HG02642 (cell line): ENCODE data around the gene SLC6A15.
A peak's percentile ranks its signal among the peaks of the same experiment; 100 is the strongest.

Source experiments
- ATAC-seq: cut with Tn5 transposase; IDR thresholded peaks from one replicate; pipeline ENCODE4 v1.9.1; 2021; ENCODE audit warnings: mild to moderate bottlenecking; ENCODE audit not compliant: unreplicated experiment, poor library complexity

SLC6A15 gene

DNA sequence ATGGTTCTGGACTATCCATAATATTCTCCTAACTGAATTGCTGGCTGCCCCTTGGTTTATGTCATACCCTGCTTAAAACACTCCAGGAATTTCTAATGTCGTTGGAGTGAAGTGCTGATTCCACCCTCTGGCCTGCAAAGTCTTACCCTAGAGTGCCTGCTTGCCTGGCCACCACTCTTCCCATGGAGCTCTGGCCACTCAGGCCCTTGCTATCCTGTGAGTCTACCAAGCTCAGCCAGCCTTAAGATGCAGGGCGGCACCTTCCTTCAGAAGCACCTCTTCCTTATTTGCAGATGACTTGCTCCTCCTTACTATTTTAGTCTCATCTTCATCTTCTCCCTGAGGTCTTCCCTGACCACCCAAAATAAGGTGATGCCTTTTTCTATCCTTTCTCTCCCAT lies 35.3 kb downstream of the SLC6A15 start:
- no peak for ATAC-seq

DNA sequence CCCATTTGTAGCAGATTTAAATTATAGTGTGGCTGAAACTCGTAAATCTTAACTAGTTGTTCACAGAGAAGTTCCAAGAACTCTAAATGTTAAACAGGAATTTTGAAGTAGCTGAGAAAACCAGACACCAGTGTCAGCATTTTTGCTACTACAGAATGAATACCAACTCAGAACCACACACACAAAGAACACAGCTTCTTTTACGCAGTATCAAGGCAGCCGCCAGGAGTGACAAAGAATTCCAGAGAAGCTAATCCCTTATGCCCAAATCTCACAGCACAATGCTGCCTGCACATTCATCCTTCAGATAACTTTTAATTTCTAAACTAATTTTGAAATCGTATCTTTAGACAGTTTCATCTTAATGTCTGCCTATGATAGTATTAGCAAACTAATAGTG lies 37.4 kb downstream of the SLC6A15 start:
- ATAC-seq: no peak

DNA sequence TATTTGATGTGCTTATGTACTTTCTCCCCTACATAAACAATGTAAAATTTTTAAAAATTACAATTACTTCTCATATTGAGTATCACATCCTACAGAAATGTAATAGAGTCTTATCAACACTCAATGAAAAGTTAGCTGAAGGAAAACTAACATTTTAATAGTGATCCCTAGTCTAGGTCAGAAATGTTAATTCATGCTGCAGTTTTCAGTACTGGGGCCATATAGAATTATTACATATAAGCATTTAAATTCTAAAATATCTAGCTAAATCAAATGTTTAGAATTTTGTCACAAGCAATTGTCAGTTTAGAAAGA lies 37.8 kb downstream of the SLC6A15 start:
- no peak for ATAC-seq

DNA sequence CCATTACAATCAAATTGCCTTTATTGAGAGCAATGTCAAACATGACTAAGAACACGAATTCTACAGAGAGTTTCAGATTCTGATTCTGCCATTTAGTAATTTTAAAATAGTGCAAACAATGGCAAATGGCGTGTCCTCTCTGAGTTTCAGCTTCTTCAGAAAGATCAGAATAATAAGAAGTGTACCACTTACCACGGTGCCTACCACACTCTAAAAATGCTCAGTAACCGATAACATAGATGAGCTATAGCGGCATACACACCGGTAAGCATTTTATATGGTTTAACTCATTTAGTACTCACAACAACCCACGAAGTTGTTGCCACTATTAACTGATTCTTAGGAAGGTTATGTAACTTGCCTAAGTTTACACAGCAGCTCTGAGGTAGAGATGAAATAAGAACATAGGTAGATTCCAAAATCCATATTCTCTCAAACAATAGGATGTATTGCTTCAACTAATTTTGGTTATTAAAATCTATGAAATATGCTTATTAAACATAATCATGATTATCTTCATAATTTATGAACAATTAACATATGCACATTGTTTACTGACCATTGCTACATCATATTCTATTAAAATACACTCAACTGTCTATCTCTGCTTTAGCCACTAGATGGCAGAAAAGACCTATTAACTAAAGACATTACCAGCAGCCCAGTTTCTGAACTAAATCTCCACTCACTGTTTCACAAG lies 38.3 kb downstream of the SLC6A15 start:
- peak; percentile 94 for ATAC-seq

DNA sequence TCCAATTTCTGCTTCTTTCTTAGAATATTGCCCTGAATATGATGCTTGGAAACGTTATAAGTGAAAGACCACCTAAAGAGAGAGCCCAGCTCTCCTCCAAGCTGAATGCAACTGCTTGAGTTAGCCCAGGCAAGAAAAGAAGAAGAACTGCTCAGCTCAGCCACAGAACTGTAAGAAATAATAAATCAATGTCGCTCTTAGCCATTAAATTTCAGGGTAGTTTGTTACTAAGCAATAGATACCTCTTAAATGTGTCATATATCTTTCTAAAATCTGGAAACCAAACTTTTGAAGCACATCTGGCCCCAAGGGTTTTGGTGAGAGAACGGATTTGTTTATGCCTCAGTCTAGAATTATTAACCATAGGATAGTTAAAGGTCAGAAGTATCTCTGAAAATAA lies 50.4 kb downstream of the SLC6A15 start:
- no peak for ATAC-seq

DNA sequence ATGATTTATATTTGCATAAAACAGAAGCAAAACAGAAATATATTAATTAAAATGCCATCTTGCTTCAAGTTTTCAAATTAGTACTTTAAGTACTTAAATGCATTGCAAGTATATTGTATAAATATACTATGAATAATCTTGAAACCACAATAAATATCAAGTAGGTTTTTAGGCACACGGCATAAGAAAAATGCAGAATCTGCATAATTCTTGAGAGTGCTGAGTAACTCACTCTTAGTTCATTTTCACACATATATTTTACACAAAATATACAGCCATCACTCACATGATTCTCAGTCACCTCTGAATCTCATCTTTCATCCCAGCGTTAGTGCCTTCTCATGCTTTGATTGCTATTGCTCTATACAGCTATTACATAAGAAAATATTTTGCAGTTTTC lies 51.9 kb downstream of the SLC6A15 start:
- ATAC-seq: no peak

DNA sequence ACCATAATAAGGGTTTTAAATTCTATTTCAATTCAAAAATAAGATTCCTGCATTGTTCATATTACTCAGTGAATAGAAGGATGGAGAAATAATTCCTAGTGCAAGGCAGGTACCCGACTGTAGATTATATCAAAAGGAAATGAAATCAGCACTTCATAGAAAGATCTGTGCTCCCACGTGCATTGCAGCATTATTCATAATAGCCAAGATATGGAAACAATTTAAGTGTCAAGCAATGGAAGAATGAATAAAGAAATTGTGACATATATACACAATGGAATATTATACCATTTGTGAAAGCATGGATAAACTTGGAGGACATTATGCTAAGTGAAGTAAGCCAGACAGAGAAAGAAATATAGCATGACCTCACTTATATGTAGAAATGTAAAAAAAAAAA lies 53.8 kb downstream of the SLC6A15 start:
- ATAC-seq: no peak

DNA sequence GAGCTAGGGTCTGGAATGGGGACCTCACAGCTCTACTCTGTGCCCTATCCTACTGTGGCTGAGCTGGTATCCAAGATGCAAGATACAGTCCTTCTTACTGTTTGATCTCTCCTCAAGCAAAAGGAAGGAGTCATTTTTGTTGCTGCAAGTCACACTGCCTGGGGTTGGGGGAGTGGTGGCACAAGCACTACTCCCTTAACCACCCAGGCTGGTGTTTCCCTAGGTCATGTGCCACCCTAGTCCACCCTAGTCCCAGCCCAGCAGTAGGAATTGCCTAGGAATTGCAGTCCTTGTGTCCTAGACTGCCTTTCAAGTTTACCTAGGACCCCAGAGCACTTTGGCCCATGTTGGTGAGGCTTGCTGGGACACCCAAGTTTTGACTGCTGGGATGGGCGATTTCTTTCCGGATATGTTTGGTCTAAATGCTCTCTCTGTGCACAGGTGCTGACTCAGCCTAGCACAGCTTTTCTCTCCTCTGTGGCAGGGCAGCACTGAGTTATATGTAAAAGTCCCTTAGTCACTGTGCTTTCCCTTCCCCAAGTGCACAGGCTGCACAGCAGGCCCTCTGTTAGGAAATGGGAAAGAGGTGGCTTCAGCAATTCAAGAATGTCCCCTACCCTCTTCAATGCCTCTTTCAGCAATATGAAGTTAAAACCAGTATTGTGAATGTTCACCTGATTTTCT lies 54.9 kb downstream of the SLC6A15 start:
- ATAC-seq: no peak

DNA sequence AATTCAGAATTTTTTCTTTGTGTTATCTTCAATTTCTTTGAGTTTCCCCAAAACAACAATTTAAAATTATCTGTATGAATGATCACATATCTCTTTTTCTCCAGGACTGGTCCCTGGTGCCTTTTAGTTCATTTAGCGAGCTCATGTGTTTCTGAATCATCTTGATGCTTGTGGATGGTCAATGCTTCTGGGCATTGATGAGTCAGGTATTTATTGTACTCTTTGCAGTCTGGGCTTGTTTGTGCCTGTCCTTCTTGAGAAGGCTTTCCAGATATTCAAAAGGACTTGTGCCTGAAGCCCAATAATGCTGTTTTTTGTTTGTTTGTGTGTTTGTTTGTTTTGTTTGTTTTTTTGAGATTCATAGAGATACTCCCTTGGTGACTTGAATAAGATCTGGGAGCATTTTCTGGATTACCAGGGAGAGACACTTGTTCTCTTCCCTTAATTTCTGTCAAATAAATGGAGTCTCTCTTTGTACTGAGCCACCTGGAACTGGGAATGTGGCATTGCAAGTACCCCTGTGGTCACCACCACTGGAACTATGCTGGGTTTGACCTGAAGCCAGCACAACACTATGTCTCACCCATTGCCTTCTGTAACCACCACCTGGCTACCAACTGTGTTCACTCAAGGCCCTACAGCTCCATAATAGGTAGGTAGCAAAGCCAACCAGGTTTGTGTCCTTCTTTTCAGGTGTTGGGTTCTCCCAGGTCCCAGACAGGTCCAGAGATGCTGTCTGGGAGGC lies 56.3 kb downstream of the SLC6A15 start:
- no peak for ATAC-seq

DNA sequence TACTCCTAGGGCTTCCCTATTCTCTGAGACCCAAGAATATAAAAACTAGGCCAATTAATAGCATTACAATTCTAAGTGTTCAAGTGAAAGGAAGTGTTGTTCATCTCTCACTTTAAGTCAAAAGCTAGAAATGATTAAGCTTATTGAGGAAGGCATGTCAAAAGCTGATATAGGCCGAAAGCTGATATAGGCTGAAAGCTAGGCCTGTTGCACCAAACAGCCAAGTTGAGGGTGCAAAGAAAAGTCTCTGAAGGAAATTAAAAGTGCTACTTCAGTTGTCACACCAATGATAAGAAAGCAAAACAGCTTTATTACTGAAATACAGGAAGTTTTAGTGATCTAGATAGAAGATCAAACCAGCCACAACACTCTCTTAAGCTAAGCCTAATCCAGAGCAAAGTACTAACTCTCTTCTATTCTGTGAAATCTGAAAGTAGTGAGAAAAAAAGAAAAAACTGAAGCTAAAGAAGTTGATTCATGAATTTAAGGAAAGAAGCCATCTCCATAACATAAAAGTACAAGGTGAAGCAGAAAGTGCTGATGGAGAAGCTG lies 68.9 kb downstream of the SLC6A15 start:
- ATAC-seq: no peak

DNA sequence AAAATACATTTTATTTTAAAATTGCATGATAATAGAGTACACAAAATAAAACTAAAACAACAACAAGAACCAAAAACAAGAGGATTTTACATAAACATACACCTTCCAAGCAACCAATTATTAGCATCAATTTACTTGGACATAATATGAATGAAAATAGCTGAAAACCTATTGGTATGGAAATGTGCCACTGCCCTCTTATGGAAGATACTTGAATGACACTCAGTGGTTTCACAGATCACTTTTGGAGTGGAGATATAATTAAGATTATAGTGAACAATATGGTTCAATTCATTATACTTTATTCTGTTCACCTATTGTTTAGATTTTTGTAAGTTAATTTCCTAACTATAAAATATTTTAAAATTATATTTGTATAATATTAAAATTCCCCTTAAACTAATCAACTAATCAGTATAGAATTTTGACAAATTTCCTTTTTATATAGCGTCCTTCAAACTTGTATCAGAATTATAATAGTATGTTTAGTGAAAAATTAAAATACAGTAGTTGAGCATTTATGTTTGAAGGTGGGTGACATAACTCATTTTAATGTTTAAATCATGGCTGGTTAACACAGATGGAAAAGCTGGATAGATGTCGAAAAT lies 70.1 kb downstream of the SLC6A15 start:
- ATAC-seq: peak; percentile 71

DNA sequence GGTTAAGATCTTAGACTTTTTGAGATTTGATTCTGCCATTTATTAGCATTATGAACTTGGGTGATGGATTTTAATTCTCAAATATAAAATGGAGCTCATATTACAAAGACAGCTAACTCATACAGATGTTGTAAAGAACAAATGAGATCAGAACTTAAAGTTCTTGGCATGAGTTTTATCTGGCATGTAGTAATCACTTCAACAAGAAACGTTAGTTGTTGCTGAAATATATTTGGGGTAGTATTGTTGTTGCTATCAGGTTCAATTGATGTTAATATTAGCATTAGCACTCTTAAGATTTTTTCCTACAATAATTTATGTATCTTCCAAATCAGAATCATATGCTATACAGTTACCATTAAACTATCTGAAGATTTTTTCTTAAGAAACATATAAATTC lies 71.0 kb downstream of the SLC6A15 start:
- no peak for ATAC-seq

DNA sequence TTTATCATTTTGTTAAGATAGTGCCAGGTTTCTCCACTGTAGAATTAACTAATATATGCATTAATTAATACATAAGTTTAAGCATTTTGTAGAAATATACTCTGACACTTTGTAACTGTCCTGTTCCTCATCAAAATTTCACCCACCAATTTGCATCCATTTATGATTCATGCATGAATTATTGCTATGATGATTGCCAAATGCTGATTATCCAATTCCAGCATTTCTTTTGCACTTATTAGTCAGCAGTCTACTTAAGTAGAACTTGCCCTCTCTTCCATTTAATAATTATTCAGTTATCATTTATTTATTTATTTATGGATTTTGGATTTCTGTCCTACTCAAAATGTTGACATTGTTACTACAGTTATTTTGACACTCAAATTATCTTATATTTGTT lies 72.2 kb downstream of the SLC6A15 start:
- ATAC-seq: no peak

DNA sequence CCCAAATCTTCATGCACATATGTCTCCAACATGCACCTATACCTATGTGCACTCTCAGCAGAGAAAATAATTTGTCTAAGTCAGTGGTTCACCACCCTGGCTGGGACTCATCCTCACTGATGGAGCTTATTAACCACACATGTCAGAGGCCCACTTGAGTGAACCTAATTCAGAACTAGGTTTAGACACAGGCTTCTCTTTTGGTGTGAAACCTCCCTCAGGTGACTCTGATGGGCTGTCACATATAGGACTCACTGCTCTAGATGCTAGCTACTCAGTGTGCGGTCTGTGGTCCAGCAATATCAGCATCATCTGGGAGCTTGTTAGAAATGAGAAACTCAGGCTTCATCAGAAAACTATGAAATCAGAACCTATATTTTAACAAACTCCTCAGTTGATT lies 85.7 kb downstream of the SLC6A15 start:
- no peak for ATAC-seq

DNA sequence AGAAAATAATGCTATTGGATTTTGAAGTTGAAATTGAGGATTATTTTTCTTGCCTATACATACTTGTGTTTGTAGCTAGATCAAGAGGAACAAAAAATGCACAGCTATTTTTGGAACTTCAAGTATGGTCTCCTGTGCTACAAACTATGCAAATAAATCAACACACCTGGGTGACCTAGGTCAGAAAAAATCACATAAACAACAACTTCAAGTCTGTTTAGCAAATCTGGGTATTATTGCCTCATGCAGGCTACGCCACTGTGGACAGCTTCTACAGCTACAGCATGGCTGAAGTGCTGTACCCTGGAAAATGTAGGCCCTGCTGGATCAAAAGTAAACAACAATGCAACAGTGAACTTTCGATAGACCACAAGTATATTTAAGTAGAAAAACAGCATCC lies 87.5 kb downstream of the SLC6A15 start:
- no peak for ATAC-seq

DNA sequence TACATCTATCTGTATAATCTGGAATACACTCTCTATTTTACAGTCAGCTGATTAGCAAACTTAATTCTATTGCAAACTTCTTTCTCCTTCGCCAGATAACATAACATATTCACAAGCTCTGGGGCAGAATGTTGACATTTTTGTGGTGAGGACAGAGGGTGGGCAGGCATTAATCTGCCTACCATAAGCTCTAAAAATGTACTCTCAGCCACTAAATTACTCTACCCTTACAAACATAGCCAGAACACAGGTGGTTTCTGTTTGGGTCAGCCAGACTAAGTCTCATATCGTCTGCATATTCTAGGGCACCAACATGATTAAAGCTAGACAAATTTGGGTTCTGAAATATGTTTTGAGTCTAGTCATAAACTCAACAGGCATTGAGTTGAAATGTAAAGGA lies 90.1 kb downstream of the SLC6A15 start:
- ATAC-seq: no peak

DNA sequence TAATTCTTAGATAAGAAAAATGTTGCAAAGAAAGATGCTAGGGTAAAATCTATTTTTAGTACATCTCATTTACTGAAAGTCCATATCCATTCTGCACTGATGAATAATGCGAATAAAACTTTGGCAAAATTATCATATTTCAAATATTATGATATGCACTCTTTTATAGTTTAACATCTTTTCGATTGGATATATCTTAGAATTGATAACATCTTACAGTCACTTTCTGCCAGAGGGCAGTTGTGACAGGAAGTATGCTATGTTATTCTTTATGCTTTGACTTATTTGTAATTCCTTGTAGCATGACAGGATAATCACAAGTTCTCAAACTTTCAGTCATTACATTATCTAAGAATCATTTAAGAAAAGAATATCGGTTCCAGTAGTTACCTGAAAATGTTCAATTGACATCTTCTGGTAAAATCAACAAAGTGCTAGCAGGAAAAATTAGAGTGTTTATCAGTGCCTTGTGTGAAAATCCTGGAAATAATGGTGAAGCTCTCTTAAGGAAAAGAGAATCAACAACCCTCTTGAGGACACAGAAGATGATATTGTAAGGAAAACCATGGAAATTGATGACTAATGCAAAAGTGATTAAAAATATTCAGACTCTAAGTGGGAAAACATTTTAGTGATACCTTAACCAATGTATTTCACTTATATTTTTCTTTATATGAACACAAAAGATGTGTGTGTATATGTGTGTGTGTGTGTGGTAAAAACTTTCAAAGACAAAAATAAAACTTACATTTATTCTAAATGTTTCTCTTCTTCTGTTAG lies 95.5 kb downstream of the SLC6A15 start:
- ATAC-seq: no peak

DNA sequence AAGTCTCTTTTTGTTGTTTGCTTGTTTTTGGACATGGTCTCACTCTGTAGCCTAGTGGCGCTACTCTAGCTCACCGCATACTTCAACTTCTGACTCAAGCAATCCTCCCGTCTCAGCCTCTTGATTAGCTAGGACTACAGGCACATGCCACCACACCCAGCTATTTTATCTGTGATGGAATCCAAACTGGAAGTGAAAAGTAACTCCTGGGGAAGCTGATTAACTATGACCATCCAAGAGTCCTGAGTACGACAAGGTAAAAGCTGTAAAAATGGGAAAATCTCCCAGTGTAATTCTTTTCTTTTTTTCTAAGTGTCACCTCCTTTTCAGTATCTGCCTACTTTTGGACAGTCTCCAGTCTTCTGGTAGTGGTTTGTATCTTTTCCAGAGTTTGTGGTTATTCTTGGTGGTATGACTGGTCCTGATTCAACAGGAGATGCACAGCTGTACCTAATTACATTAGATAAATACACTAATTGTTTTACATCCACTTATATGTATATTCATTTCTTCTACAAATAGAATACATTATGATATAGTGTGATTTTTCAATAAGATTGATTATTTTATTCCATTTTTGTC lies 97.8 kb downstream of the SLC6A15 start:
- peak; percentile 26 for ATAC-seq

DNA sequence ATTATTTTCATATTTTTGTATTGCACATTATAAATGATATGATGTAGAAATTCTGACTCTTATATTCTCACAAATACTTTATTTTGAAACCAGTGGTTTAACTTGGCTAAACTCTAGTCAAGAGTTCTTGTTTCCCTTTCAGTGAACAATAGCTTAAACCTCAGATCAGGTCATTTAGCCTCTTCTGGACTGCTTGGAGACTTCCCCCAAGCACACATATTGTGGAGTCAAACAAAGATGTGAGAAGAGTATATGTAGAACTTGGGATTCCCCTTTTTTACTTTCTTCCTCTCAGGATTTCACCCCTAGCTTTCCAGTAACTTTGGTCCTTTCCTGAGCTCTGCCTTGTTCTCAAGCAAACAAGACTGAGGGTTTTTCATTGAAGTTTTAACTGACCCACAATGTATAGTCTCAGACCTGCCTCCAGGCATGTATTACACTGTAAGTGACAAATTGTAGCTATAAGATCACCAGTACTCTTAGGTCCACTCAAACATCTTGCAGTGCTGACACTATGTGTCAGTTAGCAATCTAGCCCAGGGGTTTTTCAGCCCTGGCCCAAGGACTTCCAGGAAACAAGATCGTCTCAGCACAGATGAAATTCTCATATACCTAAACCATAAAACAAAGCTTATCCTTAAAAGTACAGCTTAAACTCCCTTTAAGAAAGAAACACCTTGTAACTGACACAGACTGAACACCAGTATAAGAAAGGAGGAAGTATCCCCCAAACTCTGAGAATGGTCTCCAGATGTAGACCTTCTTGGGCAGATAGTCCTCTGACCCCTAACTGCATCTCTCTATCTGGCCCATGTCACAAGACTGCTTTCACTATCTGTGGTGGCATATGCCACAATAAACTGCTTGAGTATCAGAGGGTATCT lies 98.6 kb downstream of the SLC6A15 start:
- ATAC-seq: peak; percentile 74
